HG02870 (cell line): ENCODE data around the gene SLC16A9.
A peak's percentile ranks its signal among the peaks of the same experiment; 100 is the strongest.

Experiments
- ATAC-seq: cut with Tn5 transposase; IDR thresholded peaks from one replicate; pipeline ENCODE4 v1.9.1; 2021; ENCODE audit warnings: mild to moderate bottlenecking, moderate library complexity; ENCODE audit not compliant: unreplicated experiment

SLC16A9 gene

GRCh38 chr10:59631882-59632807, 77.5 kb downstream of the SLC16A9 start:
- no peak for ATAC-seq

GRCh38 chr10:59631237-59631636, 78.4 kb downstream of the SLC16A9 start:
- ATAC-seq = peak; percentile 43

- no peak for ATAC-seq
Measured at GRCh38 chr10:59628965-59629364, 80.7 kb downstream of the SLC16A9 start.

- no peak for ATAC-seq
Measured at GRCh38 chr10:59628456-59628855, 81.2 kb downstream of the SLC16A9 start.

GRCh38 chr10:59627366-59628018, 82.2 kb downstream of the SLC16A9 start:
- ATAC-seq = no peak

GRCh38 chr10:59626523-59626869, 83.2 kb downstream of the SLC16A9 start:
- ATAC-seq = no peak

- peak; percentile 78 for ATAC-seq
Measured at GRCh38 chr10:59625721-59626522, 83.7 kb downstream of the SLC16A9 start.

- ATAC-seq = no peak
Measured at GRCh38 chr10:59624951-59625350, 84.7 kb downstream of the SLC16A9 start.

GRCh38 chr10:59624136-59624535, 85.5 kb downstream of the SLC16A9 start:
- no peak for ATAC-seq

- no peak for ATAC-seq
Measured at GRCh38 chr10:59623133-59624121, 86.2 kb downstream of the SLC16A9 start.

GRCh38 chr10:59622320-59623132, 87.1 kb downstream of the SLC16A9 start:
- ATAC-seq = no peak

GRCh38 chr10:59621771-59622170, 87.9 kb downstream of the SLC16A9 start:
- ATAC-seq = no peak

GRCh38 chr10:59618666-59619065, 91.0 kb downstream of the SLC16A9 start:
- no peak for ATAC-seq

GRCh38 chr10:59617996-59618395, 91.7 kb downstream of the SLC16A9 start:
- no peak for ATAC-seq

- ATAC-seq = no peak
Measured at GRCh38 chr10:59611048-59611447, 98.6 kb downstream of the SLC16A9 start.

GRCh38 chr10:59607970-59608369, 101.7 kb downstream of the SLC16A9 start:
- no peak for ATAC-seq

GRCh38 chr10:59606551-59606961, 103.1 kb downstream of the SLC16A9 start:
- no peak for ATAC-seq

GRCh38 chr10:59601985-59602384, 107.7 kb downstream of the SLC16A9 start:
- no peak for ATAC-seq
